Superior temporal gyrus (tissue), 1 donor: ENCODE results near the gene CHRNA4.

ENCODE experiments used
- DNase-seq: peaks from one replicate; pipeline ENCODE4 v3.0.0-alpha.2; 2016; ENCODE audit errors: extremely low spot score

Gene CHRNA4

GRCh38 chr20:63334356-63334755 is 26.8 kb downstream of the CHRNA4 start:
- DNase-seq = no peak

- no peak for DNase-seq
Measured at GRCh38 chr20:63333241-63333836, 27.8 kb downstream of the CHRNA4 start.

GRCh38 chr20:63332488-63333240 is 28.5 kb downstream of the CHRNA4 start:
- no peak for DNase-seq

GRCh38 chr20:63331741-63332400 is 29.3 kb downstream of the CHRNA4 start:
- no peak for DNase-seq

- no peak for DNase-seq
Measured at GRCh38 chr20:63330940-63331339, 30.2 kb downstream of the CHRNA4 start.

GRCh38 chr20:63330084-63330760 is 30.9 kb downstream of the CHRNA4 start:
- DNase-seq = no peak

- no peak for DNase-seq
Measured at GRCh38 chr20:63329331-63330083, 31.6 kb downstream of the CHRNA4 start.

GRCh38 chr20:63328718-63329275 is 32.4 kb downstream of the CHRNA4 start:
- no peak for DNase-seq

- DNase-seq = no peak
Measured at GRCh38 chr20:63328026-63328700, 33.0 kb downstream of the CHRNA4 start.

- no peak for DNase-seq
Measured at GRCh38 chr20:63327231-63327745, 33.9 kb downstream of the CHRNA4 start.

- no peak for DNase-seq
Measured at GRCh38 chr20:63326314-63327230, 34.6 kb downstream of the CHRNA4 start.

GRCh38 chr20:63325554-63326313 is 35.4 kb downstream of the CHRNA4 start:
- DNase-seq = no peak

- no peak for DNase-seq
Measured at GRCh38 chr20:63325021-63325471, 36.1 kb downstream of the CHRNA4 start.

- DNase-seq = no peak
Measured at GRCh38 chr20:63323357-63323981, 37.7 kb downstream of the CHRNA4 start.

GRCh38 chr20:63322933-63323273 is 38.2 kb downstream of the CHRNA4 start:
- DNase-seq = no peak

GRCh38 chr20:63322146-63322932 is 38.8 kb downstream of the CHRNA4 start:
- DNase-seq = peak; percentile 38

- no peak for DNase-seq
Measured at GRCh38 chr20:63321148-63321831, 39.9 kb downstream of the CHRNA4 start.
